HepG2 (cell line): Measurements from ENCODE around the gene ARID5B. TPM values are rescaled to one million over a fixed set of nuclear protein-coding genes. Genes with fewer than 3 reads are reported as not detected.

ENCODE experiments used
- ATAC-seq: fragments of 200-7000 bp; cut with Tn5 transposase; 3 replicates; pipeline ENCODE4 v1.9.1; 2020; ENCODE audit warnings: mild to moderate bottlenecking, moderate library complexity
- BruUV-seq: library from RNA; stranded (reverse); fragments of 400-500 nt; replicated peaks from 2 replicates; lab custom pipeline; 2021; lab: Mats Ljungman, UMichigan
- CTCF ChIA-PET: fragments of 300-600 bp; formaldehyde crosslinking; extraction: SDS; loops from one replicate; lab custom pipeline; 2021; ENCODE audit warnings: low total read pairs, inconsistent platforms, low intra/inter-chr PET ratio; lab: Yijun Ruan, JAX
- POLR2A ChIA-PET: fragments of 350-600 bp; sonication (Branson Sonifier 250); formaldehyde crosslinking; loops from one replicate; lab custom pipeline; 2020; ENCODE audit warnings: antibody characterized with exemption, inconsistent platforms; lab: Yijun Ruan, JAX
- DNase-seq: peaks from one replicate; pipeline ENCODE4 v3.0.0-alpha.2; 2015; ENCODE audit warnings: low spot score
- FAIRE-seq: peaks from 3 replicates; lab custom pipeline; 2011; peaks lifted over from hg19 to GRCh38; lab: Jason Lieb, UNC
- H2AFZ ChIP-seq: one replicate; pipeline ENCODE4 v1.6.1; 2011; ENCODE audit warnings: low read length, inconsistent platforms
- H3K27ac ChIP-seq: fragments of 300-600 bp; 3 replicates; pipeline ENCODE4 v1.8.0; 2011; ENCODE audit warnings: mixed run types, mild to moderate bottlenecking, mixed read lengths, low read length, inconsistent platforms; ENCODE audit not compliant: insufficient read depth; ENCODE audit errors: extremely low read length
- H3K27me3 ChIP-seq, 2 experiments: fragments of 200-600 bp in 1 of 2; 2 replicates in 1 of 2; 3 replicates in 1 of 2; pipeline versions ENCODE4 v1.6.0 to v1.8.0; 2011; ENCODE audit warnings: low read length in 2 of 2, mild to moderate bottlenecking in 2 of 2, moderate library complexity in 2 of 2, inconsistent platforms in 1 of 2; ENCODE audit not compliant: insufficient read depth in 2 of 2, control insufficient read depth in 1 of 2
- H3K36me3 ChIP-seq, 2 experiments: fragments of 200-600 bp in 1 of 2; replicated peaks in 1 of 2; 2 replicates in 1 of 2; 3 replicates in 1 of 2; pipeline versions ENCODE4 v1.5.1 to v1.8.0; 2011; ENCODE audit warnings: low read length in 2 of 2, inconsistent platforms in 1 of 2; ENCODE audit not compliant: insufficient read depth in 2 of 2, control insufficient read depth in 1 of 2
- H3K4me1 ChIP-seq: 2 replicates; pipeline ENCODE4 v1.5.1; 2012; ENCODE audit warnings: low read length, inconsistent platforms; ENCODE audit not compliant: insufficient read depth
- H3K4me2 ChIP-seq: 2 replicates; pipeline ENCODE4 v1.6.0; 2011; ENCODE audit warnings: low read depth, low read length, inconsistent platforms
- H3K4me3 ChIP-seq, 3 experiments: fragments of 200-600 bp in 1 of 3; sonication (generic), shearing (Covaris generic) in 1 of 3; replicated peaks in 1 of 3; 2 replicates each; pipeline ENCODE4 v1.5.1; 2011 to 2016; ENCODE audit warnings: low read length in 3 of 3, inconsistent platforms in 2 of 3, low read depth in 2 of 3, mild to moderate bottlenecking in 2 of 3, control low read depth in 1 of 3, mixed read lengths in 1 of 3; ENCODE audit not compliant: insufficient read depth in 1 of 3
- H3K79me2 ChIP-seq: one replicate; pipeline ENCODE4 v1.6.1; 2011; ENCODE audit warnings: low read length, inconsistent platforms; ENCODE audit not compliant: insufficient read depth
- H3K9ac ChIP-seq: 2 replicates; pipeline ENCODE4 v1.6.0; 2011; ENCODE audit warnings: mild to moderate bottlenecking, low read depth, low read length, inconsistent platforms; ENCODE audit not compliant: insufficient read depth
- H3K9me3 ChIP-seq: 2 replicates; pipeline ENCODE4 v1.5.1; 2012; ENCODE audit warnings: mild to moderate bottlenecking, low read length
- H4K20me1 ChIP-seq: 2 replicates; pipeline ENCODE4 v1.6.0; 2011; ENCODE audit warnings: inconsistent platforms, mild to moderate bottlenecking, low read length, moderate library complexity; ENCODE audit not compliant: insufficient read depth
- CEBPG ChIP-seq: IDR thresholded peaks from 2 replicates; pipeline ENCODE4 v1.6.1; 2016
- FOXA1 ChIP-seq, 2 experiments: fragments of 450-650 bp in 1 of 2; sonication (generic) in 1 of 2; formaldehyde crosslinking in 1 of 2; IDR thresholded peaks; 2 replicates each; pipeline versions ENCODE4 v1.4.0 to v1.6.1; 2016 to 2020; ENCODE audit warnings: missing genetic modification reagents in 1 of 2
- HIVEP1 ChIP-seq: sonication (generic); formaldehyde crosslinking; IDR thresholded peaks from 2 replicates; pipeline ENCODE4 v1.4.0; 2020; ENCODE audit warnings: mild to moderate bottlenecking, missing genetic modification reagents
- ISL2 ChIP-seq: sonication (generic); formaldehyde crosslinking; IDR thresholded peaks from 2 replicates; pipeline ENCODE4 v1.5.0; 2020; ENCODE audit warnings: missing genetic modification reagents
- NR2C2 ChIP-seq: sonication (generic); formaldehyde crosslinking; IDR thresholded peaks from 2 replicates; pipeline ENCODE4 v1.4.0; 2020; ENCODE audit warnings: missing genetic modification reagents, mild to moderate bottlenecking, moderate library complexity, borderline replicate concordance
- NR2F2 ChIP-seq: IDR thresholded peaks from 2 replicates; pipeline ENCODE4 v1.6.1; 2012; ENCODE audit warnings: low read depth, inconsistent platforms, borderline replicate concordance
- ONECUT2 ChIP-seq: sonication (generic); formaldehyde crosslinking; IDR thresholded peaks from 2 replicates; pipeline ENCODE4 v1.4.0; 2020; ENCODE audit warnings: missing genetic modification reagents
- REL ChIP-seq: sonication (generic); formaldehyde crosslinking; conservative IDR thresholded peaks from 2 replicates; pipeline ENCODE4 v1.8.0; 2022; ENCODE audit warnings: mild to moderate bottlenecking, missing genetic modification reagents, moderate library complexity
- RXRB ChIP-seq: IDR thresholded peaks from 2 replicates; pipeline ENCODE4 v1.6.1; 2016; ENCODE audit warnings: borderline replicate concordance, missing genetic modification reagents, missing compliant biosample characterization
- SIX4 ChIP-seq: sonication (generic); formaldehyde crosslinking; IDR thresholded peaks from 2 replicates; pipeline ENCODE4 v1.4.0; 2020; ENCODE audit warnings: missing genetic modification reagents
- SOX6 ChIP-seq, 2 experiments: fragments of 450-650 bp in 1 of 2; sonication (generic) in 1 of 2; formaldehyde crosslinking in 1 of 2; IDR thresholded peaks; 2 replicates each; pipeline versions ENCODE4 v1.4.0 to v1.6.1; 2017 to 2020; ENCODE audit warnings: antibody characterized with exemption in 1 of 2, mild to moderate bottlenecking in 1 of 2, missing genetic modification reagents in 1 of 2
- TEAD3 ChIP-seq: optimal IDR thresholded peaks from 2 replicates; pipeline ENCODE3; 2016; ENCODE audit warnings: borderline replicate concordance
- WGBS: methylation state at CpG from one replicate; pipeline ENCODE4 v1.1.6; 2017; ENCODE audit warnings: low lambda C conversion rate; 5-methylcytosine and 5-hydroxymethylcytosine counted together
- in situ Hi-C: cut with HindIII; loops from 2 replicates; pipeline ENCODE4 v1.10.0; 2017; ENCODE audit warnings: low pct_unique_long_range_greater_than_20kb; ENCODE audit not compliant: extremely low pct_ligation_motif_present
- intact Hi-C: fragments of 100-400 bp; cut with micrococcal nuclease; formaldehyde crosslinking; loops from one replicate; pipeline ENCODE4 v1.10.0; 2022; ENCODE audit not compliant: unreplicated experiment
- polyA plus RNA-seq, 8 experiments: library from polyadenylated mRNA; depleted of rRNA in 3 of 8; stranded (reverse) in 7 of 8; unstranded in 1 of 8; fragments of >200 nt; fragmentation: Illumina TruSeq in 4 of 8; extraction: Trizol in 4 of 8; gene quantifications; 2 replicates each; pipeline versions ENCODE4 v1.2.1 to v1.2.3, GENCODE V29; 2011 to 2016; ENCODE audit warnings: low read depth in 4 of 8, missing spikeins in 1 of 8, mixed read lengths in 1 of 8; ENCODE audit not compliant: insufficient read depth in 1 of 8
- total RNA-seq, 5 experiments: library from RNA; depleted of rRNA; stranded (reverse); fragments of >200 nt; fragmentation: Illumina TruSeq; extraction: Trizol; gene quantifications; 2 replicates each; pipeline ENCODE4 v1.2.3, GENCODE V29; 2016; ENCODE audit warnings: low read depth in 1 of 5
- TF ChIP-seq, protein P1 (sequence below): IDR thresholded peaks from 2 replicates; pipeline ENCODE4 v1.6.1; 2016; ENCODE audit warnings: low read depth, control low read depth
- TF ChIP-seq, protein P2 (sequence below): sonication (generic); formaldehyde crosslinking; IDR thresholded peaks from 2 replicates; pipeline ENCODE4 v1.4.0; 2020; ENCODE audit warnings: missing genetic modification reagents, mild to moderate bottlenecking, borderline replicate concordance
- TF ChIP-seq, protein P3 (sequence below): sonication (generic); formaldehyde crosslinking; IDR thresholded peaks from 2 replicates; pipeline ENCODE4 v1.4.0; 2020; ENCODE audit warnings: missing genetic modification reagents, borderline replicate concordance
- TF ChIP-seq, protein P4 (sequence below): sonication (generic); formaldehyde crosslinking; IDR thresholded peaks from 2 replicates; pipeline ENCODE4 v1.8.1; 2023; ENCODE audit warnings: mild to moderate bottlenecking, missing genetic modification reagents

ARID5B gene
- total and polyA plus RNA-seq, 2 of the 13 experiments (the other 11 are each of a cell fraction or from before 2014, with no cell fraction given) = 6.2 to 21.1 TPM

DNA sequence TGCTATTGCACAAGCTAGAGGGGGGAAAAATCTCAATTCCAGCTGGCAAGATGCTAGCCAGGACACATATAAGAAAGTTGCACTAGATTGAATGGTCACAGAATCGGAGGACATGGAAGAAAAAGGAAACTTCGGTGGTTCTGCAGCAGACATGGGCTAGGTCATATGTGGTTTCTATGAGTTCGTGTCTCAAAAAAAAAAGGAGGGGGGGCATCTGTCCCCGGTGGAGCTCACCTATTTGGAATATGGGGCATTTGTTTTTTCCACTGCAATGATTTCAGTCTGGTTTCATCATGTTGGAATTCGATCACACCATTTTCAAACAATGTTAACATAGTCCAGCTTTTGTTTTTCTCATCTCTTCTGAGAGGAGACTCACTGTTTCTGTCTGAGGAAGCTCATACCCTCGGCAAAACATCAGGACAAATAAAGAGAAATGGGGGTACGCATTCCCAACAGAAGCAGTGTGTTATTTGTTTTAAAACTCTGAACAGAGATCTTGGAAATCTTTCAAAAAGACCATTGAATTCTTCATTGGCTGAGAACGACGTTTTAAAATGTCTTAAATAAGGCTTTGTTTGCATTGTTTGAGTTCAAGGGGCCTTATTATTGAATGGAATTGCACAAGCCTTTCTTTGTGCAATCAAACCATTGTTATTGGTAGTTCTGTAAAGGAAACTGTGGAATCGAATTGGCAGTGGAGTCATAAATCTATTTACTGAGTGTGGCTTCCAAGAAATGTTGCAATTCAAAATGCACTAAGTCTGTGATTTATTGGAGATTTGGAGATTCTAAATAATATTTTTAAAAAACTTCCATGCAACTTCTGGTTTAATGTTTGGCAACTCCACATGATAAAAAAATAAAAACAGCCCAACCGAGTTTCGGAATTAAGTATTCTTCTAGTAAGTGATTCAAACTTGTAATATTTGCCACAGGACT, 194.0 kb downstream of the ARID5B start:
- FAIRE-seq = peak; percentile 8
- POLR2A ChIA-PET = interaction anchor here (0.8 to 6.7 kb wide), 16 partner anchors 11 to 1029 kb away, joined by 3 to 156 read pairs (median 5); partner anchors contain the start of gene RTKN2
- Histone ChIP-seq H3K9ac (peak overlapping the region; percentile 84), H3K4me2 (peak overlapping the region; percentile 59), H3K27me3 (no peaks in the 10 kb centered on the region), H3K9me3 (no peaks in the 10 kb centered on the region), H3K36me3 (peaks cover 20 to 27% of the 10 kb centered on the region in 2 experiments), H3K4me3 (peak overlapping the region in 1 of 3 experiments; percentile 21; a peak in 1 of 6 replicates), H3K27ac (peak overlapping the region; percentile 95), H2AFZ (no peak overlapping the region), H3K4me1 (peaks cover 83% of the 10 kb centered on the region), H3K79me2 (no peaks in the 10 kb centered on the region), H4K20me1 (no peaks in the 10 kb centered on the region)
- peak; percentile 36 for ATAC-seq
- TSS peak; percentile 61 for BruUV-seq
- WGBS = 15% methylated on average over 12 of the region's 12 CpGs
- DNase-seq = peak; percentile 94
- CTCF ChIA-PET = no interaction called here
- in situ Hi-C loops (loop anchor here (5.0 to 10.0 kb wide), 3 partner anchors 48 to 193 kb away; partner anchors contain the start of gene ARID5B), intact Hi-C loops (loop anchor here (1.0 to 2.0 kb wide), 6 partner anchors 46 to 193 kb away; no protein-coding TSS in a partner anchor)
- peak; percentile 15; the same call in 1 of the 2 replicates for TF ChIP-seq SIX4 (CRISPR knock-in tag)
- peak; percentile 49 for TF ChIP-seq TEAD3
- TF ChIP-seq ONECUT2 (CRISPR knock-in tag) = peak; percentile 84
- TF ChIP-seq, protein P1, sequence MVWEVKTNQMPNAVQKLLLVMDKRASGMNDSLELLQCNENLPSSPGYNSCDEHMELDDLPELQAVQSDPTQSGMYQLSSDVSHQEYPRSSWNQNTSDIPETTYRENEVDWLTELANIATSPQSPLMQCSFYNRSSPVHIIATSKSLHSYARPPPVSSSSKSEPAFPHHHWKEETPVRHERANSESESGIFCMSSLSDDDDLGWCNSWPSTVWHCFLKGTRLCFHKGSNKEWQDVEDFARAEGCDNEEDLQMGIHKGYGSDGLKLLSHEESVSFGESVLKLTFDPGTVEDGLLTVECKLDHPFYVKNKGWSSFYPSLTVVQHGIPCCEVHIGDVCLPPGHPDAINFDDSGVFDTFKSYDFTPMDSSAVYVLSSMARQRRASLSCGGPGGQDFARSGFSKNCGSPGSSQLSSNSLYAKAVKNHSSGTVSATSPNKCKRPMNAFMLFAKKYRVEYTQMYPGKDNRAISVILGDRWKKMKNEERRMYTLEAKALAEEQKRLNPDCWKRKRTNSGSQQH (CRISPR knock-in tag) = 0 out of 2 replicates have a peak, but pooled peaks have one; percentile 2
- 0 out of 2 replicates have a peak, but pooled peaks have one; percentile 40 for TF ChIP-seq NR2C2 (CRISPR knock-in tag)
- TF ChIP-seq, protein P2, sequence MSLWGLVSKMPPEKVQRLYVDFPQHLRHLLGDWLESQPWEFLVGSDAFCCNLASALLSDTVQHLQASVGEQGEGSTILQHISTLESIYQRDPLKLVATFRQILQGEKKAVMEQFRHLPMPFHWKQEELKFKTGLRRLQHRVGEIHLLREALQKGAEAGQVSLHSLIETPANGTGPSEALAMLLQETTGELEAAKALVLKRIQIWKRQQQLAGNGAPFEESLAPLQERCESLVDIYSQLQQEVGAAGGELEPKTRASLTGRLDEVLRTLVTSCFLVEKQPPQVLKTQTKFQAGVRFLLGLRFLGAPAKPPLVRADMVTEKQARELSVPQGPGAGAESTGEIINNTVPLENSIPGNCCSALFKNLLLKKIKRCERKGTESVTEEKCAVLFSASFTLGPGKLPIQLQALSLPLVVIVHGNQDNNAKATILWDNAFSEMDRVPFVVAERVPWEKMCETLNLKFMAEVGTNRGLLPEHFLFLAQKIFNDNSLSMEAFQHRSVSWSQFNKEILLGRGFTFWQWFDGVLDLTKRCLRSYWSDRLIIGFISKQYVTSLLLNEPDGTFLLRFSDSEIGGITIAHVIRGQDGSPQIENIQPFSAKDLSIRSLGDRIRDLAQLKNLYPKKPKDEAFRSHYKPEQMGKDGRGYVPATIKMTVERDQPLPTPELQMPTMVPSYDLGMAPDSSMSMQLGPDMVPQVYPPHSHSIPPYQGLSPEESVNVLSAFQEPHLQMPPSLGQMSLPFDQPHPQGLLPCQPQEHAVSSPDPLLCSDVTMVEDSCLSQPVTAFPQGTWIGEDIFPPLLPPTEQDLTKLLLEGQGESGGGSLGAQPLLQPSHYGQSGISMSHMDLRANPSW (CRISPR knock-in tag) = 0 out of 2 replicates have a peak, but pooled peaks have one; percentile 32
- TF ChIP-seq SOX6 (IDR thresholded peaks at IDR 0.05) = no peak
- TF ChIP-seq SOX6 (CRISPR knock-in tag; IDR thresholded peaks at IDR 0.05) = peak; percentile 100
- peak; percentile 63; the same call in 1 of the 2 replicates for TF ChIP-seq NR2F2
- peak; percentile 84 for TF ChIP-seq CEBPG (CRISPR knock-in tag)
- TF ChIP-seq HIVEP1 (CRISPR knock-in tag) = no peak
- TF ChIP-seq, protein P3, sequence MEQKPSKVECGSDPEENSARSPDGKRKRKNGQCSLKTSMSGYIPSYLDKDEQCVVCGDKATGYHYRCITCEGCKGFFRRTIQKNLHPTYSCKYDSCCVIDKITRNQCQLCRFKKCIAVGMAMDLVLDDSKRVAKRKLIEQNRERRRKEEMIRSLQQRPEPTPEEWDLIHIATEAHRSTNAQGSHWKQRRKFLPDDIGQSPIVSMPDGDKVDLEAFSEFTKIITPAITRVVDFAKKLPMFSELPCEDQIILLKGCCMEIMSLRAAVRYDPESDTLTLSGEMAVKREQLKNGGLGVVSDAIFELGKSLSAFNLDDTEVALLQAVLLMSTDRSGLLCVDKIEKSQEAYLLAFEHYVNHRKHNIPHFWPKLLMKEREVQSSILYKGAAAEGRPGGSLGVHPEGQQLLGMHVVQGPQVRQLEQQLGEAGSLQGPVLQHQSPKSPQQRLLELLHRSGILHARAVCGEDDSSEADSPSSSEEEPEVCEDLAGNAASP (CRISPR knock-in tag) = 0 out of 2 replicates have a peak, but pooled peaks have one; percentile 9
- TF ChIP-seq, protein P4, sequence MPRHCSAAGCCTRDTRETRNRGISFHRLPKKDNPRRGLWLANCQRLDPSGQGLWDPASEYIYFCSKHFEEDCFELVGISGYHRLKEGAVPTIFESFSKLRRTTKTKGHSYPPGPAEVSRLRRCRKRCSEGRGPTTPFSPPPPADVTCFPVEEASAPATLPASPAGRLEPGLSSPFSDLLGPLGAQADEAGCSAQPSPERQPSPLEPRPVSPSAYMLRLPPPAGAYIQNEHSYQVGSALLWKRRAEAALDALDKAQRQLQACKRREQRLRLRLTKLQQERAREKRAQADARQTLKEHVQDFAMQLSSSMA (CRISPR knock-in tag) = no peak
- TF ChIP-seq REL = no peak
- peak; percentile 88 for TF ChIP-seq ISL2 (CRISPR knock-in tag)
- TF ChIP-seq RXRB (CRISPR knock-in tag) = peak; percentile 55; the same call in 1 of the 2 replicates
- no peak for TF ChIP-seq FOXA1 (IDR thresholded peaks at IDR 0.05)
- TF ChIP-seq FOXA1 (CRISPR knock-in tag; IDR thresholded peaks at IDR 0.05) = peak; percentile 78
